SIG-M5 (cell line): ENCODE measurements around the gene ADCY5.

Source experiments
- DNase-seq: peaks from one replicate; lab custom pipeline; 2025; lab: John Stamatoyannopoulos, UW

ADCY5 gene

GRCh38 chr3:123286308-123287023, 162.4 kb downstream of the ADCY5 start:
- no peak for DNase-seq

GRCh38 chr3:123285931-123286307, 163.0 kb downstream of the ADCY5 start:
- no peak for DNase-seq

- no peak for DNase-seq
These were observed 163.4 kb downstream of the ADCY5 start for GRCh38 chr3:123285479-123285878.

GRCh38 chr3:123285066-123285465, 163.8 kb downstream of the ADCY5 start:
- DNase-seq, result no peak

- DNase-seq, result no peak
These were observed 164.4 kb downstream of the ADCY5 start for GRCh38 chr3:123284399-123285010.

GRCh38 chr3:123283657-123284398, 165.1 kb downstream of the ADCY5 start:
- no peak for DNase-seq

GRCh38 chr3:123283074-123283473, 165.8 kb downstream of the ADCY5 start:
- DNase-seq, result no peak

GRCh38 chr3:123282461-123282860, 166.4 kb downstream of the ADCY5 start:
- DNase-seq, result no peak

GRCh38 chr3:123281929-123282328, 167.0 kb downstream of the ADCY5 start:
- no peak for DNase-seq

- no peak for DNase-seq
These were observed 167.5 kb downstream of the ADCY5 start for GRCh38 chr3:123281406-123281805.

GRCh38 chr3:123279121-123279520, 169.8 kb downstream of the ADCY5 start:
- no peak for DNase-seq

- no peak for DNase-seq
These were observed 170.4 kb downstream of the ADCY5 start for GRCh38 chr3:123278446-123278845.

- DNase-seq, result no peak
These were observed 171.8 kb downstream of the ADCY5 start for GRCh38 chr3:123277106-123277505.

GRCh38 chr3:123276346-123277006, 172.4 kb downstream of the ADCY5 start:
- DNase-seq, result no peak

- no peak for DNase-seq
These were observed 173.2 kb downstream of the ADCY5 start for GRCh38 chr3:123275691-123276090.

- no peak for DNase-seq
These were observed 176.3 kb downstream of the ADCY5 start for GRCh38 chr3:123272547-123272946.

GRCh38 chr3:123271466-123272159, 177.3 kb downstream of the ADCY5 start:
- no peak for DNase-seq

- DNase-seq, result no peak
These were observed 178.1 kb downstream of the ADCY5 start for GRCh38 chr3:123270818-123271217.

GRCh38 chr3:123267821-123268220, 181.1 kb downstream of the ADCY5 start:
- DNase-seq, result no peak

GRCh38 chr3:123263941-123264340, 184.9 kb downstream of the ADCY5 start:
- DNase-seq, result no peak

GRCh38 chr3:123262868-123263267, 186.0 kb downstream of the ADCY5 start:
- no peak for DNase-seq

GRCh38 chr3:123262226-123262625, 186.7 kb downstream of the ADCY5 start:
- no peak for DNase-seq
